Mammary epithelial cell (primary cell): ENCODE data around the gene ZNF850.

Source experiments
- CTCF ChIP-seq, 2 donors: IDR thresholded peaks in 1 of 2; conservative IDR thresholded peaks in 1 of 2; 2 replicates each; pipeline ENCODE4 v1.5.1; 2011 to 2012; ENCODE audit warnings: inconsistent platforms in 2 of 2, low read length in 2 of 2, mild to moderate bottlenecking in 2 of 2, control low read depth in 1 of 2, low read depth in 1 of 2; ENCODE audit not compliant: insufficient read depth in 1 of 2; ENCODE audit errors: extremely low read depth in 1 of 2
- EZH2 ChIP-seq: IDR thresholded peaks from 2 replicates; pipeline ENCODE4 v1.6.1; 2012; ENCODE audit warnings: low read length, inconsistent platforms, borderline replicate concordance

DNA sequence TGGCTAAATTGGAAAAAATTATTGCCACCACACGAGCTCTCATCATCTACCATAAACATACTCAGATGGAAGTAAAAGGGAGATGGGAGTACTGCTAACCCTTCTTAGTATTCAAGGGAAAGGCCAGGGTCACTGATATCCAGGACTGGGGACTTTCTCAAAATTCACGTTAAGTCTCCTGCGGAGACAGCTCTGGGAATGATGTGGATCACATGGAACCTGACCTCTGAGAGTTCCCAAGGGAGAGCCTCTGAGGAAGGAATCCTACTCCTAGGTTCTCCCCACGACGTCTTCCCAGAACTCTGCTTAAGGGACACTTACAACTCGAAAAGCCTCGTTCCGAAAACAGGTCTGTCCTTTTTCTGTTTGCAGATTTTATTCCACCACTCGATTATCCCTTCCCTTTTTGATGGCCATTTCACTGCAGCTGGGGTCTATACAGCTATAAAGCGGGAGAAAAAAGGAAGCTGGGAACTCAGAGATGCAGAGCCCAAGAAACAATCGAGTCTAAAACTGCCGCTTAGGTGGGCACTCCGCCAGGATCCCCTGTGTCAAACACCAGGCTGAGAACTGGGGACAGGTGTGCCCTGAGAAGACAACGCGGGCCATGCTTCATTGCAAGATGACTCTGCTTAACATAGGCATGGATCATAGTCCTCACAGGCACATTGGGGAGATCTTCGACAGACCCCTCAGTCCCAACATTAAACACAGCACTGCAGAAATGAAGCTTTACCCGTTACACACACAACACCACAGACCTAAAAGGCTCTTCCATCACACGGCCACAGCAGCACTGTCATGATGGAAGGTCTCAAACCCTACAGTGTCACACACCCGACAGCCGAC, 86.0 kb downstream of the ZNF850 start:
- TF ChIP-seq CTCF (conservative IDR thresholded peaks at IDR 0.05 in 1 of 2, IDR thresholded peaks at IDR 0.05 in 1 of 2; ENCODE audit: extremely low read depth in 1 of 2, insufficient read depth in 1 of 2, low read depth in 1 of 2, low read length in 2 of 2) (no peak), EZH2 (no peak)
